ENCODE measurements around the gene ASTN2. TPM values are rescaled to one million over a fixed set of nuclear protein-coding genes. Genes with fewer than 3 reads are reported as not detected.

The ASTN2 gene
- total RNA-seq, 4 donors from 2014 or later: 4.0 to 7.0 (median 4.9) TPM

DNA sequence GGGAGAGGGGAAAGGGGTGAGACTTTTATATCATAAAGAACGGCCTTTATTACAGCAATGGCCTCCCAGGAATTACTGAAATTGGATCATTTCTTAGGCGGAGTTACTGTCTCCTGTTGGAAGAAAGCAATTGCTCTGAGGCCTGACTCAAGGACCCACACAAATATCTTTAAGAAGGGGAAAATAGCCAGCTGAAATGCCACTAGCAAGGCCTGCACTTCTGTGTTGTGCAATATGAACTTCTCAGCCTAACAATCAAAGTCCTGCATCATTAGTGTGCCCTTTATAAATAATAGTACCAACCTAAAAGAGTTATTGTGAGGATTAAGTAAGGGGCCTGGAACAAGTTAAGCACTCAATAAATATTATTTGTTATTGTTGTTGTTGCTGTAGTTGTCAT lies 757.9 kb downstream of the ASTN2 start:
- Histone ChIP-seq H3K9me3 (no peaks in the 10 kb centered on the region), H3K27me3 (no peaks in the 10 kb centered on the region), H3K4me1 (peaks cover 0 to 16% (median 0%) of the 10 kb centered on the region in 3 donors), H3K4me3 (no peak overlapping the region), H3K36me3 (no peaks in the 10 kb centered on the region), H3K27ac (no peak overlapping the region)
- no peak for TF ChIP-seq POLR2AphosphoS5 (IDR thresholded peaks at IDR 0.05)
- TF ChIP-seq POLR2A (IDR thresholded peaks at IDR 0.05): no peak
- 47 to 100% methylated on average over 2 of the region's 2 CpGs for WGBS, 2 donors (ENCODE audit: low coverage in 1 of 2)
- no peak for ATAC-seq

DNA sequence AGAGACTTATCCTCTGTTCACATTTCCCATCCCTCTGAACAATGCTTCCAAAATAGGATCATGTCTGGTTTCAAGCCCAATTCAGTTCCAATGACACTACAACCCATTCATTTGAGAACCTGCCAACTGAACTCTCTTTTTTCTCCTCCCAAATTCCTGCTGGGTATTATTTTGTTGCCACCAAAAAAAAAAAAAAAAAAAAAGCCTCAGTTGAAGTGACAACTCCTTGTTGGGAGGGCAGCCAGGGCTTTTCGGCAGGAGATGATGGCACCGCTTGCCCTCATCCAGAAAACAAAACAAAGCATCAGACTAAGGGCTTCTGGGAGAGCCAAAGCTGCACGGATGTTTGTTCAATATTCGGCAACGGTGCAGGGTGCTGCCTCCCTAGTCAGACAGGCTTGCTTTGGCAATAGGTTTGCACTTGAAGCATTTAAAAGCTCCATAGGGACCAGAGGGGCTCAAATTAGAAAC lies 758.3 kb downstream of the ASTN2 start:
- H3K4me1 ChIP-seq: peaks cover 0 to 16% (median 0%) of the 10 kb centered on the region in 3 donors
- TF ChIP-seq EP300 (IDR thresholded peaks at IDR 0.05) (no peak), POLR2AphosphoS5 (IDR thresholded peaks at IDR 0.05) (no peak), POLR2A (IDR thresholded peaks at IDR 0.05) (no peak)
- TF ChIP-seq, protein P1, sequence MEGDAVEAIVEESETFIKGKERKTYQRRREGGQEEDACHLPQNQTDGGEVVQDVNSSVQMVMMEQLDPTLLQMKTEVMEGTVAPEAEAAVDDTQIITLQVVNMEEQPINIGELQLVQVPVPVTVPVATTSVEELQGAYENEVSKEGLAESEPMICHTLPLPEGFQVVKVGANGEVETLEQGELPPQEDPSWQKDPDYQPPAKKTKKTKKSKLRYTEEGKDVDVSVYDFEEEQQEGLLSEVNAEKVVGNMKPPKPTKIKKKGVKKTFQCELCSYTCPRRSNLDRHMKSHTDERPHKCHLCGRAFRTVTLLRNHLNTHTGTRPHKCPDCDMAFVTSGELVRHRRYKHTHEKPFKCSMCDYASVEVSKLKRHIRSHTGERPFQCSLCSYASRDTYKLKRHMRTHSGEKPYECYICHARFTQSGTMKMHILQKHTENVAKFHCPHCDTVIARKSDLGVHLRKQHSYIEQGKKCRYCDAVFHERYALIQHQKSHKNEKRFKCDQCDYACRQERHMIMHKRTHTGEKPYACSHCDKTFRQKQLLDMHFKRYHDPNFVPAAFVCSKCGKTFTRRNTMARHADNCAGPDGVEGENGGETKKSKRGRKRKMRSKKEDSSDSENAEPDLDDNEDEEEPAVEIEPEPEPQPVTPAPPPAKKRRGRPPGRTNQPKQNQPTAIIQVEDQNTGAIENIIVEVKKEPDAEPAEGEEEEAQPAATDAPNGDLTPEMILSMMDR (IDR thresholded peaks at IDR 0.05): no peak
- 55 to 56% methylated on average over 4 to 5 of the region's 5 CpGs for WGBS, 2 donors (ENCODE audit: low coverage in 1 of 2)
- no peaks in the 10 kb centered on the region for H3K36me3 ChIP-seq
- H3K27me3 ChIP-seq: no peaks in the 10 kb centered on the region
- H3K9me3 ChIP-seq: no peaks in the 10 kb centered on the region
- no peak overlapping the region for H3K27ac ChIP-seq
- no peak for ATAC-seq
- no peak overlapping the region for H3K4me3 ChIP-seq

DNA sequence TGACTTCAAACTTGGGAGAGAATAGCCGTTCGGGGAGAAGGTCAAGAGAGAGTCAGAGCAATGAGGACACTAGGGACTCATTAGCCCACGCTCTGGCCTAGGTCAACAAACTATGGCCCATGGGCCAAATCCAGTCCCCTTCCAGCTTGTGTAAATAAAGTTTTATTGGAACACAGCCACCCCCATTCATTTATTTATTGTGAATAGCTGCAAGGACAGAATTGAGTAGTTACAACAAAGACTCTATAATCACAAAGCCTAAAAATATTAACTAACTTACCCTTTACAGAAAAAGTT lies 760.9 kb downstream of the ASTN2 start:
- no peak overlapping the region for H3K4me3 ChIP-seq
- no peak overlapping the region for H3K27ac ChIP-seq
- no peak for ATAC-seq
- TF ChIP-seq EP300 (IDR thresholded peaks at IDR 0.05) (no peak), POLR2A (IDR thresholded peaks at IDR 0.05) (no peak), POLR2AphosphoS5 (IDR thresholded peaks at IDR 0.05) (no peak)
- TF ChIP-seq, protein P1 (IDR thresholded peaks at IDR 0.05): no peak
- no peaks in the 10 kb centered on the region for H3K9me3 ChIP-seq
- peaks cover 0 to 11% (median 0%) of the 10 kb centered on the region in 3 donors for H3K4me1 ChIP-seq
- WGBS, 2 donors (ENCODE audit: low coverage in 1 of 2): 54 to 80% methylated on average over 3 of the region's 3 CpGs
- no peaks in the 10 kb centered on the region for H3K27me3 ChIP-seq
- peaks cover 0 to 15% of the 10 kb centered on the region in 2 donors for H3K36me3 ChIP-seq

DNA sequence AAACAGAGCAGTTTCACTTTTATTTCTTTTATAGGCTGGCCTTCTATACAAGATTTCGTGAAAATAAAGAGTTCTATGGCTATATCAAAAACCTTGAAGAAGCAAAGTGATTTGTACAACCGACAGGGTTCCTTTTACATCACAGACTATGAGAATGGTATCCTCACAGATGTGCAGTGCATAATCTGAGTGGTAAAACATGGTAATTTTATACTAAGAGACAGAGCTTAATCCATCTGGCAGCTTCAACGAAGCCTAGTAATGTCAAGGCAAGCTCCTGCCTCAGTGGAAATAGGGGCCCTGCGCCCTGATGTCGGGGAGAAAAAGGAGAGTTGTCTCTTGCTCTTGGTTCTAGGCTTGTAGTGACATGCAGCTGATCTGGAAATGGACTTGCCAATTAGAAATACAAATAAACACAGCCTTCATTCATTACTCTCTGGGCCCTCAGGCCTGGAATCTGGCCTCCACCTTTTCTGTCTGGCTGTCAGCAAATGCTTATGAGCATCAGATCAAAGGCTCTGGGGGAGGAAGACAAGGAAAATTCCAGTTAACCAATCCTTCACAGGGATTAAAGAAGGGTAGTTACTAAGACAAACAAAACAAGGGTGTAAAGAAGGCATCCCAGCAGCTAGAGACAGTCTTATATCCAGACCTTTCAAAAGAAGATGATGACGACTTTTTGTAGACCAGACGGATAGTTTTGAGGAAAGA lies 761.4 kb downstream of the ASTN2 start:
- WGBS, 2 donors (ENCODE audit: low coverage in 1 of 2): 73 to 82% methylated on average over 6 of the region's 7 CpGs
- Histone ChIP-seq H3K4me3 (no peak overlapping the region), H3K27me3 (no peaks in the 10 kb centered on the region), H3K9me3 (no peaks in the 10 kb centered on the region), H3K27ac (no peak overlapping the region), H3K4me1 (peaks cover 0 to 11% (median 0%) of the 10 kb centered on the region in 3 donors), H3K36me3 (peaks cover 0 to 15% of the 10 kb centered on the region in 2 donors)
- ATAC-seq: no peak
- TF ChIP-seq EP300 (IDR thresholded peaks at IDR 0.05): no peak
- no peak for TF ChIP-seq POLR2A (IDR thresholded peaks at IDR 0.05)
- TF ChIP-seq, protein P1 (IDR thresholded peaks at IDR 0.05): no peak
- no peak for TF ChIP-seq POLR2AphosphoS5 (IDR thresholded peaks at IDR 0.05)

DNA sequence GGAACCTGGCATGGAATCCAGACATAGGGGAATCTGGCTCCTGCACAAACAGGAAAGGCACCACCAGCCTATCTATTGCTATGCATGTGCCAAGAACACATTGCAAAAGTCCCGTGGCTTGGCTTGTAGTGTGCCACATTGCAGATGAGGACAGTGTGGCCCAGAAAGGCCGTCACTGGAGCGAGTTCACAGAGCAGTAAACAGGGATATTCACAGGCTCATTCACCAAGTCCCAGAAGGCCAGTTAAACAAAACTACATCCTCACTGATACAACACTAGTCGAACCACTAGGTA lies 767.4 kb downstream of the ASTN2 start:
- Histone ChIP-seq H3K27me3 (no peaks in the 10 kb centered on the region), H3K4me1 (peaks cover 0 to 4% (median 0%) of the 10 kb centered on the region in 3 donors), H3K27ac (no peak overlapping the region), H3K36me3 (peaks cover 0 to 15% of the 10 kb centered on the region in 2 donors), H3K9me3 (no peaks in the 10 kb centered on the region), H3K4me3 (no peak overlapping the region)
- no peak for ATAC-seq
- TF ChIP-seq, protein P1 (IDR thresholded peaks at IDR 0.05): peak in 1 of 4 experiments; percentile 4
- TF ChIP-seq EP300 (IDR thresholded peaks at IDR 0.05) (no peak), POLR2A (IDR thresholded peaks at IDR 0.05) (no peak), POLR2AphosphoS5 (IDR thresholded peaks at IDR 0.05) (no peak)
- WGBS, 2 donors (ENCODE audit: low coverage in 1 of 2): 80 to 81% methylated on average over 1 to 4 of the region's 4 CpGs
